HepG2 (cell line): ENCODE data around the gene CAMTA1. TPM values are rescaled to one million over a fixed set of nuclear protein-coding genes. Genes with fewer than 3 reads are reported as not detected.

Source experiments
- CAMTA2 ChIP-seq: sonication (generic); formaldehyde crosslinking; IDR thresholded peaks from 2 replicates; pipeline ENCODE4 v1.4.0; 2020; ENCODE audit warnings: mild to moderate bottlenecking, missing genetic modification reagents, borderline replicate concordance
- CHCHD3 ChIP-seq: sonication (generic); formaldehyde crosslinking; IDR thresholded peaks from 2 replicates; pipeline ENCODE4 v1.8.0; 2022; ENCODE audit warnings: mild to moderate bottlenecking, missing genetic modification reagents, moderate library complexity
- ESRRA ChIP-seq: sonication (generic); formaldehyde crosslinking; IDR thresholded peaks from 2 replicates; pipeline ENCODE4 v1.5.1; 2020; ENCODE audit warnings: mild to moderate bottlenecking, low read depth, missing genetic modification reagents
- FOSL2 ChIP-seq: sonication (generic); formaldehyde crosslinking; IDR thresholded peaks from 2 replicates; pipeline ENCODE4 v1.4.0; 2020; ENCODE audit warnings: missing genetic modification reagents
- MAFF ChIP-seq: IDR thresholded peaks from 2 replicates; pipeline ENCODE4 v1.6.1; 2011; ENCODE audit warnings: low read depth, low read length, improper control_type of control experiment
- NAIF1 ChIP-seq: sonication (generic); formaldehyde crosslinking; IDR thresholded peaks from 2 replicates; pipeline ENCODE4 v1.5.0; 2020; ENCODE audit warnings: mild to moderate bottlenecking, missing genetic modification reagents, borderline replicate concordance
- NR2C2 ChIP-seq: sonication (generic); formaldehyde crosslinking; IDR thresholded peaks from 2 replicates; pipeline ENCODE4 v1.4.0; 2020; ENCODE audit warnings: missing genetic modification reagents, mild to moderate bottlenecking, moderate library complexity, borderline replicate concordance
- RFXANK ChIP-seq: IDR thresholded peaks from 2 replicates; pipeline ENCODE4 v1.6.1; 2016
- SMARCC2 ChIP-seq: fragments of 450-650 bp; IDR thresholded peaks from 2 replicates; pipeline ENCODE4 v1.6.1; 2017; ENCODE audit warnings: antibody characterized with exemption, mild to moderate bottlenecking
- SOX13 ChIP-seq, 3 experiments: fragments of 450-650 bp in 1 of 3; sonication (generic) in 1 of 3; formaldehyde crosslinking in 1 of 3; IDR thresholded peaks in 2 of 3; conservative IDR thresholded peaks in 1 of 3; 2 replicates each; pipeline versions ENCODE4 v1.5.0 to v1.6.1; 2016 to 2020; ENCODE audit warnings: antibody characterized with exemption in 1 of 3, mild to moderate bottlenecking in 1 of 3, missing compliant biosample characterization in 1 of 3, missing genetic modification reagents in 1 of 3, moderate library complexity in 1 of 3
- THAP9 ChIP-seq: sonication (generic); formaldehyde crosslinking; IDR thresholded peaks from 2 replicates; pipeline ENCODE4; 2020; ENCODE audit warnings: missing genetic modification reagents, mild to moderate bottlenecking, borderline replicate concordance
- THYN1 ChIP-seq: sonication (generic); formaldehyde crosslinking; IDR thresholded peaks from 2 replicates; pipeline ENCODE4 v1.8.1; 2023; ENCODE audit warnings: low read depth, mild to moderate bottlenecking, moderate library complexity, missing genetic modification reagents, borderline replicate concordance
- YEATS2 ChIP-seq: sonication (generic); formaldehyde crosslinking; IDR thresholded peaks from 2 replicates; pipeline ENCODE4 v1.4.0; 2020; ENCODE audit warnings: missing genetic modification reagents, borderline replicate concordance
- ZBTB38 ChIP-seq: sonication (generic); formaldehyde crosslinking; IDR thresholded peaks from 2 replicates; pipeline ENCODE4 v1.5.1; 2020; ENCODE audit warnings: mild to moderate bottlenecking, missing genetic modification reagents
- ZFP91 ChIP-seq: sonication (generic); formaldehyde crosslinking; IDR thresholded peaks from 2 replicates; pipeline ENCODE4 v1.9.0; 2022; ENCODE audit warnings: missing genetic modification reagents, mild to moderate bottlenecking, borderline replicate concordance
- ZNF224 ChIP-seq: sonication (generic); formaldehyde crosslinking; IDR thresholded peaks from 2 replicates; pipeline ENCODE4 v1.5.0; 2020; ENCODE audit warnings: mild to moderate bottlenecking, missing genetic modification reagents
- ZNF251 ChIP-seq: sonication (generic); formaldehyde crosslinking; IDR thresholded peaks from 2 replicates; pipeline ENCODE4 v1.9.0; 2021; ENCODE audit warnings: mild to moderate bottlenecking, missing genetic modification reagents
- ZNF34 ChIP-seq: sonication (generic); formaldehyde crosslinking; IDR thresholded peaks from 2 replicates; pipeline ENCODE4 v1.4.0; 2020; ENCODE audit warnings: mild to moderate bottlenecking, missing genetic modification reagents, borderline replicate concordance
- ZNF687 ChIP-seq: sonication (generic); formaldehyde crosslinking; IDR thresholded peaks from 2 replicates; pipeline ENCODE4 v1.5.1; 2020; ENCODE audit warnings: mild to moderate bottlenecking, missing genetic modification reagents, moderate library complexity
- ZNF747 ChIP-seq: sonication (generic); formaldehyde crosslinking; IDR thresholded peaks from 2 replicates; pipeline ENCODE4 v1.8.1; 2023; ENCODE audit warnings: missing genetic modification reagents, mild to moderate bottlenecking, borderline replicate concordance
- polyA plus RNA-seq, 8 experiments: library from polyadenylated mRNA; depleted of rRNA in 3 of 8; stranded (reverse) in 7 of 8; unstranded in 1 of 8; fragments of >200 nt; fragmentation: Illumina TruSeq in 4 of 8; extraction: Trizol in 4 of 8; gene quantifications; 2 replicates each; pipeline versions ENCODE4 v1.2.1 to v1.2.3, GENCODE V29; 2011 to 2016; ENCODE audit warnings: low read depth in 4 of 8, missing spikeins in 1 of 8, mixed read lengths in 1 of 8; ENCODE audit not compliant: insufficient read depth in 1 of 8
- total RNA-seq, 5 experiments: library from RNA; depleted of rRNA; stranded (reverse); fragments of >200 nt; fragmentation: Illumina TruSeq; extraction: Trizol; gene quantifications; 2 replicates each; pipeline ENCODE4 v1.2.3, GENCODE V29; 2016; ENCODE audit warnings: low read depth in 1 of 5

CAMTA1 gene
- total and polyA plus RNA-seq, 2 of the 13 experiments (the other 11 are each of a cell fraction or from before 2014, with no cell fraction given): 25.0 to 36.4 TPM

GRCh38 chr1:7678491-7679158 is 893.4 kb downstream of the CAMTA1 start (continued):
- no peak for TF ChIP-seq ZBTB38 (CRISPR knock-in tag)
- peak; percentile 78; the same call in 1 of the 2 replicates for TF ChIP-seq ZNF747 (CRISPR knock-in tag)
- no peak for TF ChIP-seq THYN1 (CRISPR knock-in tag)
- TF ChIP-seq SMARCC2: no peak
- TF ChIP-seq CHCHD3 (CRISPR knock-in tag): no peak
- no peak for TF ChIP-seq NAIF1 (CRISPR knock-in tag)
- TF ChIP-seq ZNF224: no peak
- TF ChIP-seq ZNF34 (CRISPR knock-in tag): no peak
- peak; percentile 56 for TF ChIP-seq ZNF687 (CRISPR knock-in tag)
- TF ChIP-seq RFXANK (CRISPR knock-in tag): no peak
- 0 out of 2 replicates have a peak, but pooled peaks have one; percentile 14 for TF ChIP-seq ESRRA (CRISPR knock-in tag)
- 0 out of 2 replicates have a peak, but pooled peaks have one; percentile 11 for TF ChIP-seq FOSL2 (CRISPR knock-in tag)
- no peak for TF ChIP-seq ZNF251
- no peak for TF ChIP-seq THAP9
- no peak for TF ChIP-seq CAMTA2
- TF ChIP-seq NR2C2 (CRISPR knock-in tag): no peak
- no peak for TF ChIP-seq SOX13 (IDR thresholded peaks at IDR 0.05)
- TF ChIP-seq SOX13 (CRISPR knock-in tag; conservative IDR thresholded peaks at IDR 0.05 in 1 of 2, IDR thresholded peaks at IDR 0.05 in 1 of 2): peak in 1 of 2 experiments; percentile 55; a peak in 2 of 4 replicates
- TF ChIP-seq YEATS2 (CRISPR knock-in tag): no peak
- no peak; the same call in 1 of the 2 replicates for TF ChIP-seq ZFP91 (CRISPR knock-in tag)
- TF ChIP-seq MAFF: no peak
